Globus pallidus (tissue), 1 donor: ENCODE measurements around the gene TXNDC11.
A peak's percentile ranks its signal among the peaks of the same experiment; 100 is the strongest.

Source experiments
- DNase-seq: peaks from one replicate; pipeline ENCODE4 v3.0.0-alpha.2; 2015; ENCODE audit warnings: low spot score

Gene TXNDC11

DNA sequence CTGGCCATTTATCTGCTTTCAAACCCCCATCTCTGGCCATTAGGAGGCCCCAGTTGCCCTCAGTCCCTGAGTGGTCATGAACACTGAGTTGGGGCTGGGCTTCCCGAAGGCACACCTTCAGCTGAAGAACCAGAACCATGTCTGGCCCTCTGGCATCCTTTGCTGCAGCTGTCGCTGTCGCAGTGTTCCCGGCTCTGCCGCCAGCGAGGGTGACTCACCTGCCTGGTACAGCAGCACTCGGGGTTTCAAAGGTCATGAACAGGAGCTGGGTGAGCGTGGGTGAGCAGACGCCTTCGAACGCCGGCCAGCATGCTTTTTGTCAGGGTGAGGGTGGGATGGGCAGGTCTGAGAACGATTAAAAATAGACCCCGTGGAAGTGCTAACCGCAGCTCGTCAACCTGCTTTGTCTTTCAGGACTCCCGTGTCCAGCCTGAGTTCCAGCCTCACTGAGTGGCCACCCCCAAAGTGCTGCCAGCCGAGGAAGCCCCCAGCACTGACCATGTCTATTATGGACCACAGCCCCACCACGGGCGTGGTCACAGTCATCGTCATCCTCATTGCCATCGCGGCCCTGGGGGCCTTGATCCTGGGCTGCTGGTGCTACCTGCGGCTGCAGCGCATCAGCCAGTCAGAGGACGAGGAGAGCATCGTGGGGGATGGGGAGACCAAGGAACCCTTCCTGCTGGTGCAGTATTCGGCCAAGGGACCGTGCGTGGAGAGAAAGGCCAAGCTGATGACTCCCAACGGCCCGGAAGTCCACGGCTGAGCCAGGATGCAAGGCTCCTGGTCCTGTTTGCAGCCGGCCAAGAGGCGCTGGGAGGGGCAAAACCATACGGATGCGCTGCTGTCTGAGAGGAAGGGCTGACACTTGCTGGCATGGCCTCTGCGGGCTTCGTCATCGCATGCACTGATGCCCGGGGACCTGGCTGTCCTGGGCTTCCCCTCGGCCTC lies 66.8 kb downstream of the TXNDC11 start:
- DNase-seq, result no peak

DNA sequence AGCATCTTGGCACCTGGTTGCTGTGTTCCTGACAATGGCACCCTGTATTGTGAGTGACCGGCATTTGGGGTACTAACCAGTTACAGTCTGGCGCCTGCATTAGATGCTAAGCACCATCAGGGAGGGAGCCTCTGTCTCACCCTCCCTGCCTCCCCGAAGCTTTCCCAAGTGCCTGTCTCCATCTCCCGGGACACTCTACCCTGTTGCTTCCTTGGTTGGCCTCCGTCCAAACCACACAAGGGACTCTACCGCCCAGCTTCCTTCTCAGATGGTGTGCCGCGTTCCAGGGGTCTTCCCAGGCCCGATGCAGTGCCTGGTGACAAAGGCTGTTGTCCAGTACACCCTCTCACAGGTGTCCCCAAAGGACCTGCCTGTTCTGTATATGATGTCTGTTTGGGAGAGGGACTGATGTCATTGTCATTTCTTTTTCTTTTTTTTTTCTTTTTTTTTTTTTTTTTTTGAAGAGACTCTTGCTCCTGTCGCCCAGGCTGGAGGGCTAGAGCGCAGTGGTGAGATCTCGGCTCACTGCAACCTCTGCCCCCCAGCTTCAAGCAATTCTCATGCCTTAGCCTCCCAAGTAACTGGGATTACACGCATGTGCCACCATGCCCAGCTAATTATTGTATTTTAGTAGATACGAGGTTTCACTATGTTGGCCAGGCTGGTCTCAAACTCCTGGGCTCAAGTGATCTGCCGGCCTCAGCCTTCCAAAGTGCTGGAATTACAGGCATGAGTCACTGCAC lies 67.7 kb downstream of the TXNDC11 start:
- no peak for DNase-seq

DNA sequence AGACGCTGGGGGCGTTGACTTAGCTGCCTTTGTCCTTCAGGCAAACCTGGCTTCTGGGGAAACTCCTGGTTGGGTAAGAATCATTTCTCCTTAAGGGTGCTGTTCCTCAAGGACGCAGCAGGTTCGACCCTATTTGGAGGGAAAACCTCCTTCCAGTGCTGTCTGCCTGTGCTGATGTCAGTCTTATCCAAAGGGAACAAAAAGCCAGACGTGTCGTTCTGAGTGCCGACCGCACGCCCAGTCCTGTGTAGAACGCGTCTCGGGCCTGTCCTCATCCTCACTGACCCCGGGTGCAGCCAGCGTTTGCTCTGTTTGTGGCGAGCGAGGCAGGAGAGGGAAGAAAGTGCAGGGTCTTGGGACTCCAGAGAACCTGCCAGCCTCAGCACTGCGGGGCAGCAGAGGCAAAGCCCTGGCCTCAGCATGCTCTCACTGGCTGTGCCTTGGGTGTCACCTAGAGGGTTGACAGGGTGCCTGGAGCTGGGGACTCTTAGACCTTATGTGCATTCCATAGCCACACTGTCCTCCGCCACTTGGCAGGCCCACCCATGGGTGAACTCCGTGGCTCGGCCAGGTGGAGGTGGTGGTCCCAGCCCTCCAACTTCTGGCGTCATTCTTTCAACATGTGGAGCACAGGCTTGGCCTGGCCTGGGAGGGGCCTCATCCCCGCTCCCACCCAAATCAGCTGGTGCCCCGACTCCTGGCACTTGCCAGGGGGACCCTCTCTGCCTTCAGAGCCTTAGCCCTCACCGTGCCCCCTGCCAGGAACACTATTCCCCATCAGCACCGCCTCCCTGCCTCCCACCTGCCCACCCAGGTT lies 68.4 kb downstream of the TXNDC11 start:
- no peak for DNase-seq

DNA sequence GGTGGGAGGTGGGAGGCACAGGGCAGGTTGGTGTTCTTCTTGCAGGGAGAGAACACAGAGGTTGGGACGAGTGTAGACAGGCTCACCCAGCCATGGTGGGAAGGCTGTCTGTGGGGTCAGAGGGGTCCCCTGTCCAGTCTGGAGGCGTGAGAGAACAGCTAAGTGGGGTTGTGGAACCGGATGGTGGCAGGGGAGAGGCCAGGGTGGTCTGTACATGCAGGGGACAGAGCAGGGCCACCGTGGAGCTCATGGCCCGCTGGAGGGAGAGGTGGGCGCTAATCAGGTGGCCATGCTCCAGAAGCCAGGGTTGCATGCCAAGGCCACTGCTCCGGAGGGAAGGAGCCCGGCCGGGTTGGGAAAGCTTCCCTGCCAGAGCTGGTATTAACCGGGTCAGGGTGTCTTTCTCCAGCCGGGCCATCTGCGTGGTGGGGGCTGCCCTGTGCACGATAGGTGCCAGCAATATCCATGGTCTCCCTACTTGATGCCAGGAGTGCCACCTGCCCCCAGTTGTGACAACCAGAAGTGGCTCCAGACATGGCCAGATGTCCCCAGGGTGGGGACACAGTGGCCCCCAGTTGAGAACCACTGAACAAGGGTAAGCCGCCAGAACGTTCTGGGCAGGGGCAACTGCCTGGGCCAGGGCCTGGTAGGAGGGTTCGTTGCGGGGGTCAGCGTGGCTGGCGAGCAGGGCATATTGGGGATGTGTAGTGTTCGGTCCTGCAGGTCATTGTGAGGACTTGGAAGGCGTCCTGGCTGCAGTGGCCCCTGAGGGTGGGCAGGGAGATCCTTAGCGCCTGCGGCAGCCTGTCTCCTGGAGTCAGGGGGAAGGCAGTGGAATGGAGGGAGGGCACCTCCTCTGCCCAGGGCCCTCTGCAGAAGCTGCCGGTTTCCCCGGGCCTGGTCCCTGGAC lies 69.3 kb downstream of the TXNDC11 start:
- DNase-seq, result no peak

DNA sequence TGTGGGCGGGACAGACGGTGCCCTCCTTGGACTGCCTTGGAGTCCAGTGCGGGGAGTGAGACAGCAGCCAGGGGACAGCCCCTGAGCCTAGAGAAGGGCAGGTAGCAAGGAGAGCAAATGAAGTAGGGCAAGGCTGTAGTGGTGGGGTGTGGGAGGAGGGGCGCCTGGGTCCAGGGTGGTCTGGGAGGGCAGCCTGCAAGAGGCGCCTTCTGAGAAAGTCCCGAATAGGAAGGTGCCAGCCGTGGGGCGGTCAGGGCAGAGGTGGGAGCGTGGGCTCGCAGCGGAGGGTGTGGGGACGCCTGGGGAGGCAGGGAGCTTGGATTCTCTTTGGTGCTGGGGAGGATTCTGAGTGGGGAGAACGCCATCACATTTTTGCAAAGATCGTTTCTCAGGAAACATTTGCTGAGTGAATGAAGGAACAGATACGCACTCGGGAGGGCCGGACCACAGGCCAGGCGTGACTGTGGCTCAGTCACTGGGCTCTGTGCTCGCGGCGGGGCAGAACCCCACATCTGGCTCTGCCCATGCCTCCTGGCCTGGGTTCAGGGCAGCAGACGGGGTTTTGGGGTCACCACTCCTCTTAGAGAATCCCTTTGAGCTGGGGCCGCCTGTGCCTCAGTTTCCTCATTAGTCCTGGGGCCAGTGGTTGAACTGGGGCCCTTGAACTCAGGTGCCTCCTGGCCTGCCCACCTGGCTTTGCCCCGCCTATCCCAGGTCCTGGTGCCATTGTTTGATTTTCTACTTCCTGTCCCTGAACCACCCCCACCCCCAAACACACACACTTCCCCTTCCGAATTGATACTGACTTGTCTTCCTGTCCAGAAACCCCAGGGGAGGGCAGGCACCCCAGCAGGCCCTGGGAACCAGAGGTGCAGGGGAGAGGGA lies 70.2 kb downstream of the TXNDC11 start:
- no peak for DNase-seq

DNA sequence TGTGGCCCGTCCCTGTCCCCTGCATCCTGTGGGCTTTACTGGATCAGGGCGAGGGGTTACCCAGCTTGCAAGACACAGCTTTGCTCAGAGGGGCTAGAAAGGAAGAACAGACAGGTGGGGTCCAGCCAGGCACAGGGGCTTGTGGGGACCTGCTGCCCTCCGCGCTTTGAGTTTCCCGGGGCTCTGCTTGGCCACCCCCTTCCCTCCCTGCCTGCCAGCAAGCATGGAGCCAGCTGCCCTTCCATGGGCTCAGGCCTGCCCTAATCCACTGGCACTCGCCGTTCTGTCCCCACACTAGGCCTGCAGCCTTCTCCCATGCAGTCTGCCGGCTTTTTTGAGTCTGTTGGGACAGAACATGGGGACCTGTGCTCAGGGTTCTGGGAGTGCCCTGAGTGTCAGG lies 71.0 kb downstream of the TXNDC11 start:
- no peak for DNase-seq

DNA sequence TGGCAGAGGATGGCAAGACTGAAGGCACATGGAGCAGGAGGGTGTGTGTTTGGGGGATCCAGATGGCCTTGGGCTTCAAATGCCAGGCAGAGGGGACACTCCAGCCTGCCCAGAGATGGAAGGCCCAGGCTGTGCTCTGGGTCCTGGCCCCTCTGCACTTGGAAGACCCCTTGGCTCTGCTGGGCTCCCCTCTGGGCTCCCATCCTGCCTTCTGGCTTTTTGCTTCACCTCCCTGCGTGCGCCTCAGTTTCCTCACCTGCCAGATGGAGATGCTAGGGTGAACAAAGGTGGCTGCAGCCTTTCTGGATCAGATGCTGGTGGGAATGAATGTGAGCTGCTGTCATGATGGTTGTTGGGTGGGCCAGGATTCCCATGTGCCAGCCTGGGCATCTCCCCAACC lies 71.4 kb downstream of the TXNDC11 start:
- DNase-seq, result no peak

DNA sequence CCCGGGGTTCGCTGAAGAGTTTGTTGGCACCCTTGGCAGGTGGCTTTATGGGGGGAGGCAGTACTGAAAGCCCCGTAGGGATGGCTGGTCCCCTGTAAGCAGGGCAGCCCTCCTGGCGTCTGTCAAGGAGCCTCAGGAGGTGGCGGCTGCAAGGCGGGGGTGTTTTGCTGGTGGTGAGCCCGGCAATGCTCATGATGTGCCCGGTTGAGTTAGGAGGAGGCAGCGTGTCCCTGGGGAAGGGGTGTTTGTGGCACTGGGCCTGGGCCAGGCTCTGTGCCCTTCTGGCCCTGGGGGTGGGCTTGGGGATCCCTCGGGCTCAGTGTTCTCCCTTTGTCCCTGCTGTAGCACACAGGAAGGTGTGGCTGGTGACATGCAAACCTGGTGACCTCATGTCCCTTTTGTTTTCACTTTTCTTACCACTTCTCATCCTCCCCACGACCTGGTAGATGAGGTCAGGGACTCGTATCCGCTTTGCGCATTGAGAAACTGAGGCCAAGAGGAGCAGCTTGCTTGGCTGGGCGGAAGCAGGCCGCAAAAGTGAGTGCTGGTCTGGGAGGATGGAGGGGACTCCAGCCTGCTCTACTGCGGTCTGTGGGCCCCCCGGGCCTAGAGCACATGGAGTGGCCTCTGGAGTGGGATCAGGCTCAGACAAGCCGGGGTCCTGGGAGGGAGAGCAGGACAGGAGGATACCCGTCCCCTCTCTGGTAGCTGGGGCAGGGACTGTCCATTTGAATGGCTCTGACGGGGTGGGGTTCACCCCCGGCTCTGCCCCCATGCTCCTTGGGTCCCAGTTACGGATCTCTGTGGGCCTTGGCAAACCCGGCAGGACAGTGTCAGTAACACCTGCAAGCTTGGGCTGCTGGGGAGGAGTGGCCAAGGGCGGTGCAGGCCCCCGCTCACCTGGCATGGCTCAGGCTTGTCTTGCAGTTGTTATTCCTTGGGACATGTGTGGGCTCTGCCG lies 72.2 kb downstream of the TXNDC11 start:
- no peak for DNase-seq

DNA sequence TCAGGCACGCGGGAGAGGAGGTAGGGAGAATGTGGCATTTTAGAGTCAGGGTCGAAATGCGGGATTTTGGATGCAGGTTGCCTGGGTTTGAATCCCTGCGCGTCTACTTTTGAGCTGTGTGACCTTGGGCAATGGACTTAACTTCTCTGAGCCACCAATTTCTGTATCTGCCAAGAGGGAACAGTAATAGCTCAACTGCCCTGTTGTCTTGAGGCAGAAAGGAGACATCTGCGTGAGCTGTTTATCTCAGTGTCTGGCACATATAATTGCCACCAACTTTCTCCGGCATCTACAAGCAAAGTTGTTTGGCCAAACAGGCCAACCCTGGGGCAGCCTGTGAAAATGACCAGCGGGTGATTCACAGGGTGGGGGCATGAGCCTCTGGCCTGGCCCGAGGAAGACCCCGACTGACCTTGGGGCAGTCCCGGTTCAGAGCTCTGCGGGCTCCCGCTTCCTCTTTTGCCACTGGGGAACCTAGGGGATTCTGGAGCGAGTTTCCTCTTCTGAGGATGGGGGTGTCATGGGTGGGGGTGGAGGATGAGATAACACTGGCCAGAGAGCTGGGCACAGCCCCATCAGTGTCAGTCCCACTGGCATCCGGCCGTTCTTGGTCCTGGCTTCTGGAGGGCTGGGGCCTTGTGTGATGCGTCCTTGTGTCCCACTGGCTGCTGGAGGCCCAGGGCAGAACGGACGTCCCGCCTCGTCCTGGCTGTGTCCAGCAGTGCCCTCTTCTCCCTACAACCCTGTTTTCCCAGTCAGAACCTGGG lies 73.1 kb downstream of the TXNDC11 start:
- no peak for DNase-seq

DNA sequence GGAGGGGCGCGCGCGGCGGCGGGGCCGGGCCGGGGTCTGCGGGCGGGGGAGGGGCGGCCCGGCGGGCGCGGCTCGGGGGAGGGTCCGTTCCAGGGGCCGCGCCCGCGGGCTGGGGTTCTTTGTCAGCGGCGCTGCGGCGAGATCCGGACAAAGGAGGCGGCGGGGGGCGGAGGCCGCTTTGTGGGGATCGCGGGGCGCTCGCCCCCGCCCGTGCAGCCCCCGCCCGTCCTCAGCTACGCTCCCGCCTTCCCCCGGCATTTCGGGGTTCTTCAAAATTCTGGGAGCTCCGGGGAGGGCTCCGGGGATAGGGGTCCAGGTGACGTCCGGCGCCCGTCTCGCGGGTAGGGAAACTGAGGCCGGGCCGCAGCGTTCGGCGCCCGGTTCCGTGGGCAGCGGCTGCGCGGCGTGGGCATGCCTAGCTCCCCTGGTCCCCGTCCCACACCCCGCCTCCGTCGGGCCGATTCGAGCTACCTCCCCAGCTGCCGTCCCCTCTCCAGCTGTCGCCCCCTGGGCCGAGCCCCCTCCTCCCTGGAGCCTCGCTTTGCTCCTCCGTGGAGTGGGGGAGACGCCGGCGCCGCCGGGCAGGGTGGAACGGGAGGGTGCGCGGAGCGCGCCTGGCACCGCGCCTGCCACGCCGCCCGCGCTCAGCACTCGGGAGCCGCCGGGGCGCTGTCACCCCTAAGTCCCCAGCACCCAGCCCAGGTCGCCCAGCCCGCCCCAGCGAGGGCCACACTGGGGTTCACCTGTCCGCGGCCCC lies 73.9 kb downstream of the TXNDC11 start:
- no peak for DNase-seq

DNA sequence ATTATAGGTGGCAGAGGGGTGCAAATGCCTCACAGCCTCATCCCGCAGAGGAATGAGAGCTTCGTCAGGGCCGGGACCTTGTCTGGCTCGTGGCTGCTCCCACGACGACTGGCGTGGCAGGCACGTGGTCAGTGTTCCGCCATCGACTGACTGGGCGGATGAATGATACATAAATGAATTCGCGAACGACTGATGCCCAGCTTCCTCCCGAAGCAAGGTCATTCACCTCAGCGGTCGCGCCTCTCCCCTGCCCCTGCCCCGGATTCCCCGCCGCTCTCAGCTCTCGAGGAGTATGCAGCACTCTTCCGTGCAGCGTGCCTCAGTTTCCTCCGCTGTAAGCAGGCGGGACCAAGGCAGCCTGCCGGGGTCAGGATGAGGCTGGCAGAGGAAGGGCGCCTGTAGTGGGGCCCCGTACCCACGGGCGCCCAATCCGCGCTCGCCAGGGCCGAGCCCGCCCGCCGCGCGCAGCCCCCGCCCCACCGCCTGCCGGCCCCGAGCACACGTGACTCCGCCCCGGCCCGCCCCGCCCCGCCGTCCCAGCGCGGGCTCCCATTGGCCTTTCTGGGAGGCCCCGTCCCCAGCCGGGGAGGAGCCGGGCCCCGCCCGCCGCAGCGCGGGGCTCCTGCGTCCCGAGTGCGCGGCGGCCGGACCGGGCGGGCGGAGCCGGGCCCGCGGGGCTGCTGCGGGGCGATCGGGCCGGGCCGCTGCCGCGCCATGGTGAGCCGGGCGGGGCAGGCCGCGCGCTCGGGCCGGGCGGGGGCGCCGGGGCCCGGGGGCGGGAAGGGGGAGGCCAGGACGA lies 74.6 kb downstream of the TXNDC11 start, which contains the start of gene SNN:
TSS of gene SNN (plus strand) at position 632 of the 799 bp plus-strand sequence. CDS start 7,605 bp downstream, outside the sequence.
- peak; percentile 89 for DNase-seq

DNA sequence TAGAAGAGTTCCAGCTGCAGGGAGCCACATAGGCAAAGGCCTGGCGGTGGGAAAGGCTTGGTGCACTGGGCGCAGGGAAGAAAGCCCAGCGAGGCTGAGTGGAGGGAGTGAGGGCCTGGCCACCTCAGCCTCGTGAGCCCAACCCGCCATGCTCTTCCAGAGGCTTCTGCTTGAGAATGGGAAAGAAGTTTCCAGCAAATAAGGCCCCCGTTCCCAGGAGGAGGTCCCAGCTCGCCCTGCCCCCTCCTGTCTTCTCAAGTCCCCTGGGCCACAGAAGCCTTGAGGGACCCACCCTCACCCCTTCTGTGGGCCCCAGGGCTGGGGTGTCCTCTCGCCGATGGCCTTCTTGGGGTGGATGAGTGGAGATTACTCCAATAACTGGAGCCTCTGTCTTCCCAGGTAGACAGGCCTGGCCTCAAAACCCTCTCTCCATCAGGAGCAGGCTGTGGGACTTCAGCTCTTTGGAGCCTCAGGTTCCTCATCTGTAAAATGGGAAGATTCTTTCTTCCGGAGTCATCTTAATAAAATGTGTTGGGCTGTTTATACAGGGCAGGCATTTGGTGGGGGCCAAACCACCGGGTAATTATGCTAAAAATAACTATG lies 75.3 kb downstream of the TXNDC11 start:
- DNase-seq, result no peak

DNA sequence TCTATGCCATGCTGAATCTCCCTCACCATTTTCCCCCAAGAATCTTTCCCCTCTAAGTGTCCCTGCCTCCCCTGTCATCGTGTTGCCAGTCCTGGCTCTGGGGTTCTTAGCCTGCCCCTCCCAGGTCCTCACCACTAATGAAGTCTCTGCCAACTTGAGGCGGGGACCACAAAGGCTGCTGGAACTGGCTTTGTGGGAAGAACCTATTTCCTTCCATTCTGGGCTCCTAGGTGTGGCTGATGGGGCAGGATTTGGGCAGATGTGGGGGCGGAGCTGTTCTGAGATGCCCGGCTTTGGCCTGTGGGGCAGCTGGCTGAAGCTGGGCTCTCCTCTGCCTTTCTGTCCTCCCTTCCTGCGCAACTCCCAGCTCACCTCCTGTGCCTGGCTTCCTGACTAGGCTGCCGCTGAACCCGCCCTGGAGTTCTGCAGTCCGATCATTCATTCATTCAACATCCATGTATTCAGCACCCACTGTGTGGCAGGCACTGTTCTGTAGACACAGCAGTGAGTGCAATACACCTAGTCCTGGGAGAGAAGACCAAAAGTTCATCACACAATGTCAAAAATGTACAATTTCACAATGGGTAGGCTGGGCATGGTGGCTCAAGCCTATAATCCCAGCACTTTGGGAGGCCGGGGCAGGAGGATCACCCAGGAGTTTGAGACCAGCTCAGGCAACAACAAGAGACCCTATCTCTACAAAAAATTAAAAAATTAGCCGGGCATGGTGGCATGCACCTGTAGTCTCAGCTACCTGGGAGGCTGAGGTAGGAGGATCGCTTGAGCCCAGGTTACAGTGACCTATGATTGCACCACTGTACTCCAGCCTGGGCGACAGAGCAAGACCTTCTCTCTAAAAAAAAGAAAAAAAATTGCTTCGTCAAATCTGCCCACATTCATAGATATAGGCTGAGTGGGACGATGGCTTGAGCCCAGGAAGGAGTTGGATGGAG lies 76.3 kb downstream of the TXNDC11 start:
- no peak for DNase-seq

DNA sequence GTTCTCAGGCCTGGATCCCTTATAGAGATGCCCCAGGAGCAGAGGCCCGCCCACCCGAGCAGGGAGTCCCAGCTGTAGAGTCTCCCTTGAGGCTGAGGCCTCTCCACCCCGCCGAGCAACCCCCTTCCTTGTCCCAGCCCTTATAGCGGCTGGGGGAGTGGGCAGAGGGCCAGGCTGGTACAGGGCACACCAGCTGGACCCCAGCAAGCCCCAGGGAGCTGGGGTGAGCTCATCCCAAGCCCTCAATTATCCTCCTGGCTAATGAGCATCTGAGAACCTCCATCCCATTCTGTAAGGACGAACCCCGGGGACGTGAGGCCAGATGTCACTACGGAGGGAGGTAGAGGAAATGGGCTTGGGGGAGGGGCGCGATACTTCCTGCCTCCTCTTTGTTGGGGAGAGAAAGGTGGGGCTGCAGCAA lies 77.6 kb downstream of the TXNDC11 start:
- no peak for DNase-seq

DNA sequence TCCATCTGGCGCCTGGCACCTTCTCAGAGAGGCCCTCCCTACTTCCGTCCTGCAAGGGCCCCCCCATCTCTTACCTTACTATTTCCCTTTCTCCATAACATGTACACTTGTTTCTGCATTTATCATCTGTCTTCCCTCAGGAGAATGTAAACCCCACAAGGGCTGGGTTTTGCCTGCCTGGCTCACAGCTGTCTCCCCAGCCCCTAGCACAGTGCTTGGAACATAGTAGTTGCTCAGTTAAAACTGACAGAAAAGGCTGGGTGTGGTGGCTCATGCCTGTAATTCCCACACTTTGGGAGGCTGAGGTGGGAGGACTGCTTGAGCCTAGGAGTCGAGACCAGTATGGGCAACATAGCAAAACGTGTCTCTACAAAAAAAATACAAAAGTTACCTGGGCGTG lies 80.1 kb downstream of the TXNDC11 start:
- no peak for DNase-seq
